T-helper 22 cell (primary cell): Measurements from ENCODE around the gene AURKB.

Source experiments
- DNase-seq: peaks from one replicate; pipeline ENCODE4 v3.0.0-alpha.2; 2020; ENCODE audit warnings: low read depth

Gene AURKB

GRCh38 chr17:8161289-8162232 is 48.8 kb downstream of the AURKB start:
- DNase-seq = no peak

DNA sequence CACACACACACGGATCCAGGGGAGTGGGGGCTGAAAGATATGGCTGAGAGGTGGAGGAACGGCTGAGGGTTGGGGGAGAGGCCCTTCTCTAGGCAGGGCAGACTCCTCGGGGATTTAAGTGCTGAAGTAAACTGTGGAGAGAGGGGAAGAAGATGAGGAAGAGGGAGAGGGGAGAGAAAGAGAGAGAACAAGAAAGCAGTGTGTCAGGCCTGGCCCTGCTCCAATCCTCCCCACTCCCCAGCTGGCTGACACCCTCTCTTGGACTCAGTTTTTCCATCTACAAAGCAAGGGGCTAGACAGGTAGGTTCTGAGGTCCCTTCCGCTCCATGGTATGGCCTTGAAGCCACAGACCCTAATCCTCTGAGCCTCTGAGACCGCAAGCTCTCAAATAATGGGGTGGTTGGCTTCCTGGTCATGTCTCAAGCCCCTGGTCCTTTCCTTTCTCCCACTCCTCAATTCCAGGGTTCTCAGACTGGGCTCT is 49.6 kb downstream of the AURKB start:
- DNase-seq = no peak

GRCh38 chr17:8160224-8160577 is 50.2 kb downstream of the AURKB start:
- no peak for DNase-seq

- DNase-seq = no peak
Observed at GRCh38 chr17:8159459-8160223, 50.7 kb downstream of the AURKB start.

GRCh38 chr17:8159032-8159400 is 51.4 kb downstream of the AURKB start:
- DNase-seq = no peak

GRCh38 chr17:8158267-8159031 is 51.9 kb downstream of the AURKB start:
- DNase-seq = peak; percentile 65

GRCh38 chr17:8156246-8156992 is 54.0 kb downstream of the AURKB start:
- DNase-seq = peak; percentile 100

- no peak for DNase-seq
Observed at GRCh38 chr17:8155996-8156245, 54.5 kb downstream of the AURKB start.

GRCh38 chr17:8155231-8155995 is 55.0 kb downstream of the AURKB start:
- DNase-seq = no peak
